GM18951 (cell line): ENCODE data around the gene REPS2.

Experiments
- POLR2A ChIP-seq: IDR thresholded peaks from 4 replicates; pipeline ENCODE4 v1.6.1; 2011; ENCODE audit warnings: mild to moderate bottlenecking; ENCODE audit not compliant: insufficient read length, insufficient read depth; ENCODE audit errors: extremely low read depth
- in situ Hi-C: fragments of 300-500 bp; cut with MboI; formaldehyde crosslinking; loops from one replicate; pipeline ENCODE4 v1.12.0; 2022; ENCODE audit warnings: low sequenced_read_pairs, mixed read lengths, inconsistent platforms; ENCODE audit not compliant: unreplicated experiment

Gene REPS2

GRCh38 chrX:17038681-17039161 is 92.3 kb downstream of the REPS2 start:
- no peak for TF ChIP-seq POLR2A
- in situ Hi-C loops, result no loop called here

GRCh38 chrX:17039826-17040225 is 93.4 kb downstream of the REPS2 start:
- TF ChIP-seq POLR2A, result no peak
- in situ Hi-C loops, result no loop called here

- TF ChIP-seq POLR2A, result no peak
- in situ Hi-C loops, result no loop called here
Measured at GRCh38 chrX:17040711-17041110, 94.3 kb downstream of the REPS2 start.

GRCh38 chrX:17042037-17042436 is 95.6 kb downstream of the REPS2 start:
- in situ Hi-C loops, result no loop called here
- TF ChIP-seq POLR2A, result no peak

- in situ Hi-C loops, result no loop called here
- no peak for TF ChIP-seq POLR2A
Measured at GRCh38 chrX:17046478-17047097, 100.1 kb downstream of the REPS2 start.

- in situ Hi-C loops, result no loop called here
- no peak for TF ChIP-seq POLR2A
Measured at GRCh38 chrX:17047224-17047623, 100.8 kb downstream of the REPS2 start.

- TF ChIP-seq POLR2A, result no peak
Measured at GRCh38 chrX:17052210-17052609, 105.8 kb downstream of the REPS2 start.

GRCh38 chrX:17052793-17053192 is 106.3 kb downstream of the REPS2 start:
- in situ Hi-C loops, result no loop called here
- no peak for TF ChIP-seq POLR2A

More at GRCh38 chrX:17052210-17052609, 105.8 kb downstream of the REPS2 start:
- in situ Hi-C loops, result no loop called here

- TF ChIP-seq POLR2A, result no peak
- in situ Hi-C loops, result no loop called here
Measured at GRCh38 chrX:17053502-17053901, 107.0 kb downstream of the REPS2 start.

- in situ Hi-C loops, result no loop called here
- TF ChIP-seq POLR2A, result no peak
Measured at GRCh38 chrX:17056868-17057608, 110.6 kb downstream of the REPS2 start.

- no peak for TF ChIP-seq POLR2A
Measured at GRCh38 chrX:17062065-17062464, 115.6 kb downstream of the REPS2 start.

GRCh38 chrX:17065100-17065499 is 118.6 kb downstream of the REPS2 start:
- in situ Hi-C loops, result no loop called here
- TF ChIP-seq POLR2A, result no peak

More at GRCh38 chrX:17062065-17062464, 115.6 kb downstream of the REPS2 start:
- in situ Hi-C loops, result no loop called here

- no peak for TF ChIP-seq POLR2A
- in situ Hi-C loops, result no loop called here
Measured at GRCh38 chrX:17067534-17067933, 121.1 kb downstream of the REPS2 start.

- no peak for TF ChIP-seq POLR2A
- in situ Hi-C loops, result no loop called here
Measured at GRCh38 chrX:17072301-17072700, 125.8 kb downstream of the REPS2 start.
